ENCODE measurements around the gene CACYBP.
"Not testable (repeated sequence)": the region's sequence is repeated elsewhere in the genome, so short reads cannot be mapped to it uniquely, and the experiment has no call there.

- not testable (repeated sequence) for TF ChIP-seq CTCF (IDR thresholded peaks at IDR 0.05; ENCODE audit: extremely low read depth in 1 of 2, insufficient read depth in 1 of 2, low read depth in 1 of 2, low read length in 2 of 2); MAX (IDR thresholded peaks at IDR 0.05; ENCODE audit: insufficient read depth, insufficient read length); POLR2A (IDR thresholded peaks at IDR 0.05; ENCODE audit: low read depth, low read length); EZH2 (IDR thresholded peaks at IDR 0.05; ENCODE audit: borderline replicate concordance, low read depth, low read length, severe bottlenecking); POLR2AphosphoS5 (IDR thresholded peaks at IDR 0.05; ENCODE audit: insufficient read depth, low read depth, low read length); FOS (IDR thresholded peaks at IDR 0.05; ENCODE audit: borderline replicate concordance, insufficient read depth, low read length); JUN (IDR thresholded peaks at IDR 0.05; ENCODE audit: borderline replicate concordance, insufficient read depth, insufficient read length, low read depth); MYC (IDR thresholded peaks at IDR 0.05; ENCODE audit: low read depth, low read length); GATA2 (IDR thresholded peaks at IDR 0.05; ENCODE audit: insufficient read depth, insufficient read length, low read depth, low read length)
Measured at GRCh38 chr1:175044591-175044990, 44.8 kb downstream of the CACYBP start.
